ENCODE data around the gene BORCS5.

- TF ChIP-seq CTCF (conservative IDR thresholded peaks at IDR 0.05; ENCODE audit: low read length) (no peak), EZH2phosphoT487 (IDR thresholded peaks at IDR 0.05; ENCODE audit: borderline replicate concordance) (no peak)
Measured at GRCh38 chr12:12400793-12401192, 43.9 kb downstream of the BORCS5 start.

Measured in Loucy (cell line).